ENCODE measurements around the gene MRPL49. TPM values are rescaled to one million over a fixed set of nuclear protein-coding genes. Genes with fewer than 3 reads are reported as not detected.

The MRPL49 gene
- total and polyA plus RNA-seq, 3 donors from 2014 or later = 53.9 to 87.7 (median 82.8) TPM

DNA sequence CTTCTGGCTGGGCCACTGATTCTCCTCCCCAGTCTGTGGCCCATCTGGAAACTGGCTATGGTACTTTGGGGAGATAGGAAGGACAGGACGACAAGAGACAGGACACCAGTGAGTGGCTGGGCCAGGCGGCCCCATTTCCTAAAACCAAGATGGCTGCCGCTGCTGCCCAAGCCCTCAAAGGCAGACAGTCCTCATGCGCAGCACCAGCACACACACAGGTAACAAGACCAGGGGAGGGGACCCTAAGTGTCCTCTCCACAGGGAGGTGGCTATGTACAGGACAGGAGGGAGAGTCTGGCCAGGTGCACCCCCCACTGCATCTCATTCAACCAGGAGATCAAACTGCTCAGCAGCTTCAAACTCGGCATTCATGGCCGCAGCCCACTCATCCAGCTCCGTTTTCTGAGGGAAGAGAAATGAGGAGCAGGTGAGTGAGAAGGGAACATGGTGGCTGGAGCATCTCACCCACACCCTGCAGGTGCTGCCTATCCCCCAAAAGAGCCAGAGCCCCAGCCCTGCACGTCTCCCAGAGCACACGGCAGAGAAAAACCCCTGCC, 43.3 kb upstream of the MRPL49 start:
- 77 to 89% methylated on average over 8 to 9 of the region's 9 CpGs for WGBS, 2 donors
- Histone ChIP-seq H3K27me3 (no peaks in the 10 kb centered on the region), H3K36me3 (ENCODE audit: low read depth, missing control alignments) (no peaks in the 10 kb centered on the region), H3K27ac (no peak overlapping the region), H3K4me3 (no peak overlapping the region), H3K4me1 (no peaks in the 10 kb centered on the region), H3K9me3 (no peaks in the 10 kb centered on the region)
- TF ChIP-seq, protein P1, sequence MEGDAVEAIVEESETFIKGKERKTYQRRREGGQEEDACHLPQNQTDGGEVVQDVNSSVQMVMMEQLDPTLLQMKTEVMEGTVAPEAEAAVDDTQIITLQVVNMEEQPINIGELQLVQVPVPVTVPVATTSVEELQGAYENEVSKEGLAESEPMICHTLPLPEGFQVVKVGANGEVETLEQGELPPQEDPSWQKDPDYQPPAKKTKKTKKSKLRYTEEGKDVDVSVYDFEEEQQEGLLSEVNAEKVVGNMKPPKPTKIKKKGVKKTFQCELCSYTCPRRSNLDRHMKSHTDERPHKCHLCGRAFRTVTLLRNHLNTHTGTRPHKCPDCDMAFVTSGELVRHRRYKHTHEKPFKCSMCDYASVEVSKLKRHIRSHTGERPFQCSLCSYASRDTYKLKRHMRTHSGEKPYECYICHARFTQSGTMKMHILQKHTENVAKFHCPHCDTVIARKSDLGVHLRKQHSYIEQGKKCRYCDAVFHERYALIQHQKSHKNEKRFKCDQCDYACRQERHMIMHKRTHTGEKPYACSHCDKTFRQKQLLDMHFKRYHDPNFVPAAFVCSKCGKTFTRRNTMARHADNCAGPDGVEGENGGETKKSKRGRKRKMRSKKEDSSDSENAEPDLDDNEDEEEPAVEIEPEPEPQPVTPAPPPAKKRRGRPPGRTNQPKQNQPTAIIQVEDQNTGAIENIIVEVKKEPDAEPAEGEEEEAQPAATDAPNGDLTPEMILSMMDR (IDR thresholded peaks at IDR 0.05) = no peak
- no peak for TF ChIP-seq POLR2A (IDR thresholded peaks at IDR 0.05)
- intact Hi-C loops (cut with DNase I; ENCODE audit: low total_unique reads) = no loop called here
- no peak for DNase-seq

DNA sequence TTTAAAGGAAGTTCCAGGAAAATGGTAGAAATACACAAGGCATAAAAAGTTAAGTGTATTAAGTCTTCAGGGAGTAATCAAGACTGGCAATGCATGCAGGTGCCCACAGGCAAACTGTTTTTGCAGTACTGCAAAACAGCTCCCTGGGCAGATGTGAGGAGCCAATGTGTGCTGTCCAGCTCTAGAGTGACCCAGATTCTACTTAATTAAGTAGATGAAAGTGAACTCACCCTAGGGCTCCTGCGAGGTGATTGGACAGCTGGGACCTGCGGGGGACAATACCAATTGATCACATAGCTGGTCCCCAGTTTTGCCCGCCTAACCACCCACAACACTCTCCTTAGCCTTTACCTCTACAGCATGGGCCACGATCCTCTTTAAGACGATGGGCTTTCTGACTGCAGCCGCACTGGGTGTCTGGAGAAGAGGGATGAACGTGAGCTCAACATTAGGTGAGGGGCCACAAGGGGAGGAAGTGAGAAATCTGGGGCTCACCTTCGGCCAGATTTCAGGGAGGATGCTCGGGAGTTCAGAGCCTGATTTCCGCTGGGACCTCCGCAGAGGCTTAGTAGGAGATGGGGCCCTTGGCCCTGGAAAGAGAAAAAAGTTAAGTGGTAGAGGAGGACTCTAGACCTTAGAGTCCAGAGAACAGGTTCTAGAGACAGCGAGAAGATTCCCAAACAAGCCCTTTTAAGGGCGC, 38.8 kb upstream of the MRPL49 start:
- intact Hi-C loops (cut with DNase I; ENCODE audit: low total_unique reads) = no loop called here
- 4 to 5% methylated on average over 13 of the region's 13 CpGs for WGBS, 2 donors

DNA sequence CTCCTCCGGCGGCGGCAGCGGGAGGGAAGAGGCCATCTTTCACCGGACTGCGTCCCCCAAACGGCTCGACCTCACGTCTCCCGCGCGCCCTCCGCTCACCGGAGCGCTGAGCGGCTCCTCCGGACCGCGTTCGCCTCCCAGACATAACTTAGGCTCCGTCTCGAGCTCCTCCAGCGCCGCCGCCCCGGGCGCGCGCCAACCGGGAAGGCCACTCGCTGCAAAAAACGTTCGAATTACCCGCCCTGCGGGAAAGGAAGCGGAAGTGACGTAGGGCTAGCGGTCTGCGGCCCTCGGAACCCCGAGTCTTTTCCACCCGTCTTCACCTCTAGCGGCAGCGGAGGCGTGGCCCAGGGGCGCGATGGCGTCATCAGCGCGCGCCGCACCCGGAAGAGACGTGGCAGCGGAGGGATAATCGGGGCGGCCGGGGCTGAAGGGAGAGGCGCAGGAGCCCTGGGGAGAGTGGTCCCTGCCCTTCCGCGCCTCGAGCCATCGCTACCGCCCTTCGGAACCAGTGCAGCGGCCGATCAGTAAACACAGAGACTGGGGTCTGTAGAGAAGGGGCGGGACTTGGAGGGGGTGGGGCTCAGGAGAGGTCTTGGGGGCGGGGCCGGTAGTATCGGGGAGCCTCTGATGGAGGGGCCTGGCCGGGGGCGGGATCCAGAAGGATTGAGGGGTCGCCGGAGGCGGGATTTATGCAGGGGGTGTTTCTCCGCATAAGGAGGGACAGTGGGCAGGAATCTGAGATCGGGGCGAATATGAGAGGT, 38.1 kb upstream of the MRPL49 start, which contains the start of the genes CDCA5 and ZFPL1:
TSS of gene CDCA5 (minus strand) at position 207 of the 764 bp plus-strand sequence. CDS start at position 145, 62 bp downstream.
TSS of gene ZFPL1 (plus strand) at position 389 of the 764 bp plus-strand sequence. CDS start 477 bp downstream, outside the sequence.
- no peaks in the 10 kb centered on the region for H3K27me3 ChIP-seq
- intact Hi-C loops (cut with DNase I; ENCODE audit: low total_unique reads) = no loop called here

More for the DNA sequence above, 38.8 kb upstream of the MRPL49 start:
- Histone ChIP-seq H3K27me3 (no peaks in the 10 kb centered on the region), H3K4me3 (peak overlapping the region; percentile 86 to 96), H3K27ac (peak overlapping the region; percentile 92 to 93), H3K36me3 (ENCODE audit: low read depth, missing control alignments) (no peaks in the 10 kb centered on the region), H3K9me3 (no peaks in the 10 kb centered on the region), H3K4me1 (peaks cover 14% of the 10 kb centered on the region)
- DNase-seq = no peak
- TF ChIP-seq, protein P1 (IDR thresholded peaks at IDR 0.05) = no peak
- TF ChIP-seq POLR2A (IDR thresholded peaks at IDR 0.05) = no peak

DNA sequence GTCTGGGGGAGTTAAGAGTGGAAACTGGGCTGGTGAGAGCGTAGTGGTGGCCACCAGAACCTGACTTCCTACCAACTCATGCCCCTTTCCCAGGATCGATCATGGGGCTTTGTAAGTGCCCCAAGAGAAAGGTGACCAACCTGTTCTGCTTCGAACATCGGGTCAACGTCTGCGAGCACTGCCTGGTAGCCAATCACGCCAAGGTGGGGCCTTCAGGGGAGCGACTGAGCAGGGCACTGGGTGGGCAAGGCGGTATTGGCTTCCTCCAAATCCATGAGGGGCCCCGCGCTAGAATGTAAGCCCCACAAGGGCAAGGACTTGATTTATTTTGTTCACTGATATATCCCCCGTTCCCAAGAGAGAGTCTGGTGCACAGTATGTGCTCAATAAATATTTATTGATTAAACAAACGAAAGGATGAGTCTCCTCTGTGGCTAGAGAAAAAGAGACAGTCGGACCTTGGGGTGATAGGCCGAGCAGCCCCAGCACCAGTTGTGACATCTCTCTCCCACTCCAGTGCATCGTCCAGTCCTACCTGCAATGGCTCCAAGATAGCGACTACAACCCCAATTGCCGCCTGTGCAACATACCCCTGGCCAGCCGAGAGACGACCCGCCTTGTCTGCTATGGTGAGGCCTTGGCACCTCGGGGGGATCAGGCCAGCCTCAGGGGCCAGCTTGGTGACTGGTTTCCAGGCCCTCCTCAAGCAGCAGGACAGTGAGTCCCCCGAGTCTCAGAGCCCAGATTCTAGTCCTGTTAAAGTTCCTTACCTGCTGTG, 37.3 kb upstream of the MRPL49 start:
- H3K36me3 ChIP-seq (ENCODE audit: low read depth, missing control alignments) = no peaks in the 10 kb centered on the region
- peaks cover 14% of the 10 kb centered on the region for H3K4me1 ChIP-seq
- WGBS, 2 donors = 38 to 39% methylated on average over 9 to 23 of the region's 23 CpGs
- no peak for TF ChIP-seq POLR2A (IDR thresholded peaks at IDR 0.05)
- TF ChIP-seq, protein P1 (IDR thresholded peaks at IDR 0.05) = no peak
- DNase-seq = no peak
- H3K4me3 ChIP-seq = peak overlapping the region; percentile 86 to 96
- intact Hi-C loops (cut with DNase I; ENCODE audit: low total_unique reads) = no loop called here
- peak overlapping the region; percentile 92 to 93 for H3K27ac ChIP-seq
- H3K9me3 ChIP-seq = no peaks in the 10 kb centered on the region
- no peaks in the 10 kb centered on the region for H3K27me3 ChIP-seq

More for the DNA sequence above, 38.1 kb upstream of the MRPL49 start, which contains the start of the genes CDCA5 and ZFPL1:
- Histone ChIP-seq H3K4me3 (peak within 1 kb of the TSS; percentile 86 to 96), H3K4me1 (peaks cover 14% of the 10 kb centered on the region), H3K9me3 (no peaks in the 10 kb centered on the region), H3K27ac (peak within 1 kb of the TSS; percentile 92 to 93), H3K36me3 (ENCODE audit: low read depth, missing control alignments) (no peaks in the 10 kb centered on the region)
- 0 to 1% methylated on average over 64 to 79 of the region's 79 CpGs for WGBS, 2 donors
- peak; percentile 96 for DNase-seq
- TF ChIP-seq POLR2A (IDR thresholded peaks at IDR 0.05) = peak; percentile 7
- TF ChIP-seq, protein P1 (IDR thresholded peaks at IDR 0.05) = peak in 2 of 3 experiments; percentile 9 to 46

Data from testis (tissue), 3 donors.